Stimulated activated effector memory CD8-positive, alpha-beta T cell treated with anti-CD3 and anti-CD28 coated beads, Interleukin-12 subunit alpha, Interleukin-12 subunit beta, amount 100 ng/mL, for 72 hours (primary cell): ENCODE data around the gene CLTCL1.
"Not testable (repeated sequence)": the region's sequence is repeated elsewhere in the genome, so short reads cannot be mapped to it uniquely, and the experiment has no call there.

Experiments
- ATAC-seq: fragments of 150-1000 bp; cut with Tn5 transposase; 2 replicates; pipeline ENCODE4 v1.10.0; 2021
- DNase-seq, 2 donors: peaks; one replicate each; pipeline ENCODE4 v3.0.0; 2021 to 2022; ENCODE audit warnings: low spot score in 2 of 2
- H3K27ac Mint-ChIP-seq: one replicate; pipeline ENCODE4 v1.8.0; 2022; ENCODE audit warnings: mild to moderate bottlenecking, mixed read lengths
- H3K36me3 Mint-ChIP-seq: one replicate; pipeline ENCODE4 v1.8.0; 2022; ENCODE audit warnings: mild to moderate bottlenecking, mixed read lengths
- H3K4me1 Mint-ChIP-seq: one replicate; pipeline ENCODE4 v1.8.0; 2022; ENCODE audit warnings: mixed read lengths
- H3K4me3 Mint-ChIP-seq: one replicate; pipeline ENCODE4 v1.8.0; 2022; ENCODE audit warnings: mild to moderate bottlenecking, mixed read lengths
- H3K9me3 Mint-ChIP-seq: one replicate; pipeline ENCODE4 v1.8.0; 2022; ENCODE audit warnings: mixed read lengths

Gene CLTCL1

GRCh38 chr22:19275104-19275503 is 16.4 kb downstream of the CLTCL1 start:
- no peak for DNase-seq
- no peaks in the 10 kb centered on the region for H3K9me3 Mint-ChIP-seq
- H3K4me1 Mint-ChIP-seq, result no peaks in the 10 kb centered on the region
- H3K27ac Mint-ChIP-seq, result no peak overlapping the region
- no peak overlapping the region for H3K4me3 Mint-ChIP-seq
- no peaks in the 10 kb centered on the region for H3K36me3 Mint-ChIP-seq
- ATAC-seq, result no peak

- Mint-ChIP-seq H3K36me3 (no peaks in the 10 kb centered on the region), H3K27ac (no peak overlapping the region), H3K4me3 (no peak overlapping the region), H3K4me1 (no peaks in the 10 kb centered on the region), H3K9me3 (no peaks in the 10 kb centered on the region)
- DNase-seq (no peak), ATAC-seq (no peak)
Measured at GRCh38 chr22:19271856-19272535, 19.5 kb downstream of the CLTCL1 start.

GRCh38 chr22:19271273-19271855 is 20.2 kb downstream of the CLTCL1 start:
- no peaks in the 10 kb centered on the region for H3K4me1 Mint-ChIP-seq
- H3K27ac Mint-ChIP-seq, result no peak overlapping the region
- no peaks in the 10 kb centered on the region for H3K36me3 Mint-ChIP-seq
- peaks cover 5% of the 10 kb centered on the region for H3K9me3 Mint-ChIP-seq
- ATAC-seq, result no peak
- DNase-seq, result no peak
- no peak overlapping the region for H3K4me3 Mint-ChIP-seq

- Mint-ChIP-seq H3K4me1 (no peaks in the 10 kb centered on the region), H3K4me3 (no peak overlapping the region), H3K9me3 (peaks cover 10% of the 10 kb centered on the region), H3K27ac (no peak overlapping the region), H3K36me3 (no peaks in the 10 kb centered on the region)
- DNase-seq (no peak), ATAC-seq (no peak)
Measured at GRCh38 chr22:19270873-19271272, 20.6 kb downstream of the CLTCL1 start.

- DNase-seq (no peak), ATAC-seq (no peak)
- Mint-ChIP-seq H3K36me3 (no peaks in the 10 kb centered on the region), H3K4me1 (no peaks in the 10 kb centered on the region), H3K4me3 (no peak overlapping the region), H3K9me3 (peaks cover 11% of the 10 kb centered on the region), H3K27ac (no peak overlapping the region)
Measured at GRCh38 chr22:19266547-19267086, 24.9 kb downstream of the CLTCL1 start.

GRCh38 chr22:19265779-19266178 is 25.7 kb downstream of the CLTCL1 start:
- Mint-ChIP-seq H3K4me1 (no peaks in the 10 kb centered on the region), H3K4me3 (no peak overlapping the region), H3K36me3 (no peaks in the 10 kb centered on the region), H3K9me3 (peaks cover 11% of the 10 kb centered on the region), H3K27ac (no peak overlapping the region)
- no peak for ATAC-seq
- no peak for DNase-seq

- Mint-ChIP-seq H3K27ac (no peak overlapping the region), H3K4me3 (no peak overlapping the region), H3K9me3 (peaks cover under 1% of the 10 kb centered on the region), H3K36me3 (no peaks in the 10 kb centered on the region), H3K4me1 (peaks cover 9% of the 10 kb centered on the region)
- ATAC-seq, result no peak
- DNase-seq, result no peak
Measured at GRCh38 chr22:19260804-19261203, 30.7 kb downstream of the CLTCL1 start.

GRCh38 chr22:19260194-19260593 is 31.3 kb downstream of the CLTCL1 start:
- H3K9me3 Mint-ChIP-seq, result no peaks in the 10 kb centered on the region
- H3K36me3 Mint-ChIP-seq, result no peaks in the 10 kb centered on the region
- no peak overlapping the region for H3K4me3 Mint-ChIP-seq
- H3K4me1 Mint-ChIP-seq, result peaks cover 9% of the 10 kb centered on the region
- no peak overlapping the region for H3K27ac Mint-ChIP-seq
- ATAC-seq (no peak), DNase-seq (no peak)

GRCh38 chr22:19258968-19259288 is 32.6 kb downstream of the CLTCL1 start:
- H3K27ac Mint-ChIP-seq, H3K36me3 Mint-ChIP-seq, H3K9me3 Mint-ChIP-seq, DNase-seq, H3K4me3 Mint-ChIP-seq, H3K4me1 Mint-ChIP-seq, ATAC-seq: not testable (repeated sequence)

GRCh38 chr22:19258371-19258770 is 33.1 kb downstream of the CLTCL1 start:
- ATAC-seq (no peak), DNase-seq (no peak)
- no peaks in the 10 kb centered on the region for H3K9me3 Mint-ChIP-seq
- H3K36me3 Mint-ChIP-seq, result no peaks in the 10 kb centered on the region
- H3K27ac Mint-ChIP-seq, result no peak overlapping the region
- H3K4me1 Mint-ChIP-seq, result peaks cover 9% of the 10 kb centered on the region
- no peak overlapping the region for H3K4me3 Mint-ChIP-seq

GRCh38 chr22:19256362-19256761 is 35.2 kb downstream of the CLTCL1 start:
- not testable (repeated sequence) for H3K36me3 Mint-ChIP-seq, ATAC-seq, H3K4me3 Mint-ChIP-seq, DNase-seq, H3K27ac Mint-ChIP-seq, H3K4me1 Mint-ChIP-seq, H3K9me3 Mint-ChIP-seq

- no peaks in the 10 kb centered on the region for H3K9me3 Mint-ChIP-seq
- no peak overlapping the region for H3K4me3 Mint-ChIP-seq
- no peaks in the 10 kb centered on the region for H3K4me1 Mint-ChIP-seq
- DNase-seq (no peak), ATAC-seq (no peak)
- H3K36me3 Mint-ChIP-seq, result no peaks in the 10 kb centered on the region
- H3K27ac Mint-ChIP-seq, result no peak overlapping the region
Measured at GRCh38 chr22:19253143-19253542, 38.4 kb downstream of the CLTCL1 start.

- Mint-ChIP-seq H3K27ac (no peak overlapping the region), H3K9me3 (no peaks in the 10 kb centered on the region), H3K36me3 (no peaks in the 10 kb centered on the region), H3K4me1 (no peaks in the 10 kb centered on the region), H3K4me3 (no peak overlapping the region)
- ATAC-seq, result no peak
- no peak for DNase-seq
Measured at GRCh38 chr22:19244600-19245352, 46.7 kb downstream of the CLTCL1 start.

- no peaks in the 10 kb centered on the region for H3K4me1 Mint-ChIP-seq
- H3K9me3 Mint-ChIP-seq, result no peaks in the 10 kb centered on the region
- ATAC-seq (no peak), DNase-seq (no peak)
- H3K4me3 Mint-ChIP-seq, result no peak overlapping the region
- H3K36me3 Mint-ChIP-seq, result no peaks in the 10 kb centered on the region
- no peak overlapping the region for H3K27ac Mint-ChIP-seq
Measured at GRCh38 chr22:19242699-19243098, 48.8 kb downstream of the CLTCL1 start.

- no peak overlapping the region for H3K4me3 Mint-ChIP-seq
- H3K4me1 Mint-ChIP-seq, result no peaks in the 10 kb centered on the region
- ATAC-seq (no peak), DNase-seq (no peak)
- H3K36me3 Mint-ChIP-seq, result no peaks in the 10 kb centered on the region
- no peaks in the 10 kb centered on the region for H3K9me3 Mint-ChIP-seq
- no peak overlapping the region for H3K27ac Mint-ChIP-seq
Measured at GRCh38 chr22:19241593-19241906, 50.0 kb downstream of the CLTCL1 start.
